ENCODE measurements around the gene STK17A. TPM values are rescaled to one million over a fixed set of nuclear protein-coding genes. Genes with fewer than 3 reads are reported as not detected.
A peak's percentile ranks its signal among the peaks of the same experiment; 100 is the strongest.

Gene STK17A
- total RNA-seq, 1 donor from 2014 or later, result 35.0 TPM

DNA sequence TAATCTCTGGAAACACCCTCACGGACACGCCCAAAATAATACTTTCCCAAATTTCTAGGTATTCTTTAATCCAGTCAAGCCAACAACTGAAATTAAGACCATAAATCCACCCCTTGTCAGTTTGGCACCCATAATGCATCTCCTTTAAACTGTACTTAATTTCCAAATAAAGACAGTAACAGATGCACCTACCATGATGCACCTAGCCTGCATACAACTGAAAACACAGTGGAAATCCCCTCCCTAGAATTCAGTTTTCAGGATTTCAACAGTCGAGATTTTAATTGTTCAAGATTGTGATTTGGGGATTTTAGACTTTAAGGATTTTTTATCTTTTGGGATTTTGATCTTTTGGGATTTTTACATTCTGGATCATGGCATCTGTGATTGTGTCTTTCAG is 17.1 kb downstream of the STK17A start:
- peaks cover 8% of the 10 kb centered on the region for H3K9me3 Mint-ChIP-seq (ENCODE audit: low read depth)
- peaks cover 15% of the 10 kb centered on the region for H3K36me3 Mint-ChIP-seq (ENCODE audit: low read depth)
- no peak for DNase-seq (ENCODE audit: low spot score)
- H3K4me1 Mint-ChIP-seq (ENCODE audit: low read depth), result peaks cover 18% of the 10 kb centered on the region
- no peak overlapping the region for H3K4me3 Mint-ChIP-seq (ENCODE audit: unreplicated experiment)
- TF ChIP-seq, protein P1, sequence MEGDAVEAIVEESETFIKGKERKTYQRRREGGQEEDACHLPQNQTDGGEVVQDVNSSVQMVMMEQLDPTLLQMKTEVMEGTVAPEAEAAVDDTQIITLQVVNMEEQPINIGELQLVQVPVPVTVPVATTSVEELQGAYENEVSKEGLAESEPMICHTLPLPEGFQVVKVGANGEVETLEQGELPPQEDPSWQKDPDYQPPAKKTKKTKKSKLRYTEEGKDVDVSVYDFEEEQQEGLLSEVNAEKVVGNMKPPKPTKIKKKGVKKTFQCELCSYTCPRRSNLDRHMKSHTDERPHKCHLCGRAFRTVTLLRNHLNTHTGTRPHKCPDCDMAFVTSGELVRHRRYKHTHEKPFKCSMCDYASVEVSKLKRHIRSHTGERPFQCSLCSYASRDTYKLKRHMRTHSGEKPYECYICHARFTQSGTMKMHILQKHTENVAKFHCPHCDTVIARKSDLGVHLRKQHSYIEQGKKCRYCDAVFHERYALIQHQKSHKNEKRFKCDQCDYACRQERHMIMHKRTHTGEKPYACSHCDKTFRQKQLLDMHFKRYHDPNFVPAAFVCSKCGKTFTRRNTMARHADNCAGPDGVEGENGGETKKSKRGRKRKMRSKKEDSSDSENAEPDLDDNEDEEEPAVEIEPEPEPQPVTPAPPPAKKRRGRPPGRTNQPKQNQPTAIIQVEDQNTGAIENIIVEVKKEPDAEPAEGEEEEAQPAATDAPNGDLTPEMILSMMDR (IDR thresholded peaks at IDR 0.05), result no peak
- no peaks in the 10 kb centered on the region for H3K27me3 Mint-ChIP-seq (ENCODE audit: low read depth)
- H3K27ac Mint-ChIP-seq (ENCODE audit: unreplicated experiment), result no peak overlapping the region

DNA sequence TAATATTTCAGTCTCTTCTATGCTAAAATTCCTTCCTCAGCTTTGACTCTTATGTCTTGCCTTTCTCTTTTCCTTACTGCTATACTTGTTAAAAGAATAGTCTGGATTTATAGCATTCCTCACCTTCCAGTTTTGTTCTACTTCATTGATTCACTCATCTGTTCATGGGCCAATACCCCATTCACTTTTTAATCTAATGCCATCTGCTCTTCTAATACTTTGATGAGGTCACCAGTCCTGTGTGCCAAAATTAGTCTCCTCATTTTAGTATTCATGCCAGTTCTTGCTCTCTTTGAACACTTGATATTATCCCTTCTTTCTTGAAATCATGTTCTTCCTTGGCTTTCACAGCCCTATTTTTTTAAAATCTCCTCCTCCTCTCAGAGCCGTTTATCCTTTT is 19.3 kb downstream of the STK17A start:
- DNase-seq (ENCODE audit: low spot score), result no peak
- Mint-ChIP-seq H3K27me3 (ENCODE audit: low read depth) (no peaks in the 10 kb centered on the region), H3K9me3 (ENCODE audit: low read depth) (peaks cover 8% of the 10 kb centered on the region), H3K4me1 (ENCODE audit: low read depth) (peaks cover 3% of the 10 kb centered on the region), H3K27ac (ENCODE audit: unreplicated experiment) (no peak overlapping the region), H3K36me3 (ENCODE audit: low read depth) (peaks cover 13% of the 10 kb centered on the region), H3K4me3 (ENCODE audit: unreplicated experiment) (no peak overlapping the region)
- TF ChIP-seq, protein P1 (IDR thresholded peaks at IDR 0.05), result no peak

DNA sequence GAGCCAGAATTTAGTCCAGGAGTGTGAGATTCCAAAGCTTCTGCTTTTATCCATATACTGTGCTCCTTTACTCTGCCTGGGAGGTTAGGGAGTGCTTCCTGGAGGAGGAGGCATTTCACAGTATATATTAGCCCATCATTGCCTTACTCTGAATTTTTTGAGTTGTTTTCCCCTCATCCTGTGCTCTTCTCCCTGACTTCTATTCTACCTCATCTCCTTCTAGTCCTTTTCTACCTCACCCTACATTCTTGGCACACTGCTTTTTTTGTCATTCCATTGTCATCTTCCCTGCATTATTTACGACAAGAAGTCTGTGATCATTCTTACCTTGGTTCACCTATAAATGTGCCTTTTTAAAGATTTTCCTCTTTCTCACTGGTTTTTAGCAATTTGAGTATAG is 21.3 kb downstream of the STK17A start:
- TF ChIP-seq, protein P1 (IDR thresholded peaks at IDR 0.05), result no peak
- H3K4me1 Mint-ChIP-seq (ENCODE audit: low read depth), result peaks cover 3% of the 10 kb centered on the region
- H3K27ac Mint-ChIP-seq (ENCODE audit: unreplicated experiment), result no peak overlapping the region
- no peak for DNase-seq (ENCODE audit: low spot score)
- peaks cover 8% of the 10 kb centered on the region for H3K9me3 Mint-ChIP-seq (ENCODE audit: low read depth)
- no peaks in the 10 kb centered on the region for H3K27me3 Mint-ChIP-seq (ENCODE audit: low read depth)
- peaks cover 18% of the 10 kb centered on the region for H3K36me3 Mint-ChIP-seq (ENCODE audit: low read depth)
- H3K4me3 Mint-ChIP-seq (ENCODE audit: unreplicated experiment), result no peak overlapping the region

DNA sequence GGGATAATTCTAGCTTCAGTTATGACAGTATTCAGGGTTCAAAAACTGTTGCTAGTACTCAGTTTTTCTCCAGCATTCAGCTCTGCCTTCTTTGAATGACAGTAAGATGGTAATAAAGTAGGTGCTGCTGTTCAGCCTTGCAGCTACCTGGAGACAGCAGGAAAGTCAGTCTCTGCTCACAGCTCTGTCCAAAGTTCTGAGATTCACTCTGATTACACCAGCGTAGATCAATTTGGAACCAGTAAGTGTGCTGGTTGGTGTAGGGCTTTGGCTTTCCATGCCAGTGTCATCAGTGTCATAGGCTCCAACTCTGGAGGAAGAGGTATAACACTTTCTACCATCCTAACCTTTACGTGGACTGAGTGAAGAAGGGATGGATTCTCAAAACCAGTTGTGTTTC is 26.2 kb downstream of the STK17A start:
- H3K36me3 Mint-ChIP-seq (ENCODE audit: low read depth), result peaks cover 21% of the 10 kb centered on the region
- H3K27ac Mint-ChIP-seq (ENCODE audit: unreplicated experiment), result no peak overlapping the region
- peaks cover 8% of the 10 kb centered on the region for H3K9me3 Mint-ChIP-seq (ENCODE audit: low read depth)
- no peak for DNase-seq (ENCODE audit: low spot score)
- H3K4me1 Mint-ChIP-seq (ENCODE audit: low read depth), result peaks cover 28% of the 10 kb centered on the region
- no peaks in the 10 kb centered on the region for H3K27me3 Mint-ChIP-seq (ENCODE audit: low read depth)
- no peak overlapping the region for H3K4me3 Mint-ChIP-seq (ENCODE audit: unreplicated experiment)
- TF ChIP-seq, protein P1 (IDR thresholded peaks at IDR 0.05), result no peak

DNA sequence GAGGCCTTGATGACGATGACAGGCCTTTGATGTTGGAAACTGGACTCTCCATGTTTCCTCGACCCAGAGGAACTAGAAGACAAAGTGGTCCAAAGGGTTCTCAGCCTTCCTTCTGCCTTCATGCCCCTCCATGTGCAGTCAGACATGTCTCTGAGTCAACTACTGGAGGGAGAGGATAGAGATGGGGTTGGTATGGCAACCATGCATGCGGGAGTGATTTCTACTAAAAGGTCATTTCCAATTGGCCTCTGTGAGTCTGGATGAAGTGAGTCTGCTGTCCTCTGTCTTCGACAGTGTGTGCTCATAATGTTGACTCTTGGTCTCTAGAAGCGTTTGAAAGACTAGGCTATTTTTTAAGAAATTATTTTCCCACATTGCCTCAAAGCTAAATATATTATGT is 29.2 kb downstream of the STK17A start:
- TF ChIP-seq, protein P1 (IDR thresholded peaks at IDR 0.05), result no peak
- Mint-ChIP-seq H3K36me3 (ENCODE audit: low read depth) (peaks cover 20% of the 10 kb centered on the region), H3K4me3 (ENCODE audit: unreplicated experiment) (peak overlapping the region; percentile 19), H3K9me3 (ENCODE audit: low read depth) (no peaks in the 10 kb centered on the region), H3K27me3 (ENCODE audit: low read depth) (no peaks in the 10 kb centered on the region), H3K27ac (ENCODE audit: unreplicated experiment) (peak overlapping the region; percentile 77), H3K4me1 (ENCODE audit: low read depth) (peaks cover 34% of the 10 kb centered on the region)
- DNase-seq (ENCODE audit: low spot score), result no peak

Measured in chondrocyte (in vitro differentiated cells).